GM12865 (cell line): ENCODE data around the gene EGFR.

ENCODE experiments used
- DNase-seq: peaks from one replicate; pipeline ENCODE4 v3.0.0; 2010; ENCODE audit warnings: low read depth
- H3K4me3 ChIP-seq: 2 replicates; pipeline ENCODE4 v1.5.1; 2011; ENCODE audit warnings: mild to moderate bottlenecking, low read depth, low read length, control low read depth
- TF ChIP-seq, protein P1 (sequence below): IDR thresholded peaks from 2 replicates; pipeline ENCODE4 v1.5.1; 2011; ENCODE audit warnings: low read length, control low read depth, low read depth, inconsistent platforms; ENCODE audit not compliant: insufficient read depth; ENCODE audit errors: missing control alignments

The EGFR gene

DNA sequence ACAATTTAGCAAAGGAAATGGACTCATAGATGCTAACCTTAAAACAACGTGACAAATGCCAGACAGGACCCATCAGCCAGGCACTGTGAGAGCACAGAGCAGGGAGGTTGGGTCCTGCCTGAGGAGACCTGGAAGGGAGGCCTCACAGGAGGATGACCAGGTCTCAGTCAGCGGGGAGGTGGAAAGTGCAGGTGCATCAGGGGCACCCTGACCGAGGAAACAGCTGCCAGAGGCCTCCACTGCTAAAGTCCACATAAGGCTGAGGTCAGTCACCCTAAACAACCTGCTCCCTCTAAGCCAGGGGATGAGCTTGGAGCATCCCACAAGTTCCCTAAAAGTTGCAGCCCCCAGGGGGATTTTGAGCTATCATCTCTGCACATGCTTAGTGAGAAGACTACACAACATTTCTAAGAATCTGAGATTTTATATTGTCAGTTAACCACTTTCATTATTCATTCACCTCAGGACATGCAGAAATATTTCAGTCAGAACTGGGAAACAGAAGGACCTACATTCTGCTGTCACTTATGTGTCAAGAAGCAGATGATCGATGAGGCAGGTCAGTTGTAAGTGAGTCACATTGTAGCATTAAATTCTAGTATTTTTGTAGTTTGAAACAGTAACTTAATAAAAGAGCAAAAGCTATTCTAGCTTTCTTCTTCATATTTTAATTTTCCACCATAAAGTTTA lies 188.8 kb downstream of the EGFR start:
- no peak overlapping the region for H3K4me3 ChIP-seq
- no peak for DNase-seq
- TF ChIP-seq, protein P1, sequence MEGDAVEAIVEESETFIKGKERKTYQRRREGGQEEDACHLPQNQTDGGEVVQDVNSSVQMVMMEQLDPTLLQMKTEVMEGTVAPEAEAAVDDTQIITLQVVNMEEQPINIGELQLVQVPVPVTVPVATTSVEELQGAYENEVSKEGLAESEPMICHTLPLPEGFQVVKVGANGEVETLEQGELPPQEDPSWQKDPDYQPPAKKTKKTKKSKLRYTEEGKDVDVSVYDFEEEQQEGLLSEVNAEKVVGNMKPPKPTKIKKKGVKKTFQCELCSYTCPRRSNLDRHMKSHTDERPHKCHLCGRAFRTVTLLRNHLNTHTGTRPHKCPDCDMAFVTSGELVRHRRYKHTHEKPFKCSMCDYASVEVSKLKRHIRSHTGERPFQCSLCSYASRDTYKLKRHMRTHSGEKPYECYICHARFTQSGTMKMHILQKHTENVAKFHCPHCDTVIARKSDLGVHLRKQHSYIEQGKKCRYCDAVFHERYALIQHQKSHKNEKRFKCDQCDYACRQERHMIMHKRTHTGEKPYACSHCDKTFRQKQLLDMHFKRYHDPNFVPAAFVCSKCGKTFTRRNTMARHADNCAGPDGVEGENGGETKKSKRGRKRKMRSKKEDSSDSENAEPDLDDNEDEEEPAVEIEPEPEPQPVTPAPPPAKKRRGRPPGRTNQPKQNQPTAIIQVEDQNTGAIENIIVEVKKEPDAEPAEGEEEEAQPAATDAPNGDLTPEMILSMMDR = no peak

DNA sequence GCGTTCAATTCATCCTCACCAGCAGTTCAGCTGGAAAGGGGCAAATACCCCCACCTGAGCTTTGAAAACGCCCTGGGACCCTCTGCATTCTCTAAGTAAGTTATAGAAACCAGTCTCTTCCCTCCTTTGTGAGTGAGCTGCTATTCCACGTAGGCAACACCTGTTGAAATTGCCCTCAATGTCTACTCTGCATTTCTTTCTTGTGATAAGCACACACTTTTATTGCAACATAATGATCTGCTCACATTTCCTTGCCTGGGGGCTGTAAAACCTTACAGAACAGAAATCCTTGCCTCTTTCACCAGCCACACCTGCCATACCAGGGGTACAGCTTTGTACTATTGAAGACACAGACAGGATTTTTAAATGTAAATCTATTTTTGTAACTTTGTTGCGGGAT lies 190.5 kb downstream of the EGFR start:
- DNase-seq = no peak
- no peak overlapping the region for H3K4me3 ChIP-seq
- TF ChIP-seq, protein P1 = no peak

DNA sequence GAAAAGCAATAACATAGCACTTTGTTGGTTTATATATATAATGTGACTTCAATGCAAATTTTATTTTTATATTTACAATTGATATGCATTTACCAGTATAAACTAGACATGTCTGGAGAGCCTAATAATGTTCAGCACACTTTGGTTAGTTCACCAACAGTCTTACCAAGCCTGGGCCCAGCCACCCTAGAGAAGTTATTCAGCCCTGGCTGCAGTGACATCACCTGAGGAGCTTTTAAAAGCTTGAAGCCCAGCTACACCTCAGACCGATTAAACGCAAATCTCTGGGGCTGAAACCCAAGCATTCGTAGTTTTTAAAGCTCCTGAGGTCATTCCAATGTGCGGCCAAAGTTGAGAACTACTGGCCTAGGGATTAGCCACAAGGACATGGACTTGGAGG lies 191.4 kb downstream of the EGFR start:
- no peak for DNase-seq
- TF ChIP-seq, protein P1 = no peak
- H3K4me3 ChIP-seq = no peak overlapping the region

DNA sequence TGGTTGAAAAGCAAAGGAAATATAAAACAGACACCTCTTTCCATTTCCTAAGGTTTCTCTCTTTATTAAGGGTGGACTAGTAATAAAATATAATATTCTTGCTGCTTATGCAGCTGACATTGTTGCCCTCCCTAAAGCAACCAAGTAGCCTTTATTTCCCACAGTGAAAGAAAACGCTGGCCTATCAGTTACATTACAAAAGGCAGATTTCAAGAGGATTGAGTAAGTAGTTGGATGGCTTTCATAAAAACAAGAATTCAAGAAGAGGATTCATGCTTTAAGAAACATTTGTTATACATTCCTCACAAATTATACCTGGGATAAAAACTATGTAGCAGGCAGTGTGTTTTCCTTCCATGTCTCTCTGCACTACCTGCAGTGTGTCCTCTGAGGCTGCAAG lies 191.9 kb downstream of the EGFR start:
- TF ChIP-seq, protein P1 = no peak
- no peak for DNase-seq
- H3K4me3 ChIP-seq = no peak overlapping the region

DNA sequence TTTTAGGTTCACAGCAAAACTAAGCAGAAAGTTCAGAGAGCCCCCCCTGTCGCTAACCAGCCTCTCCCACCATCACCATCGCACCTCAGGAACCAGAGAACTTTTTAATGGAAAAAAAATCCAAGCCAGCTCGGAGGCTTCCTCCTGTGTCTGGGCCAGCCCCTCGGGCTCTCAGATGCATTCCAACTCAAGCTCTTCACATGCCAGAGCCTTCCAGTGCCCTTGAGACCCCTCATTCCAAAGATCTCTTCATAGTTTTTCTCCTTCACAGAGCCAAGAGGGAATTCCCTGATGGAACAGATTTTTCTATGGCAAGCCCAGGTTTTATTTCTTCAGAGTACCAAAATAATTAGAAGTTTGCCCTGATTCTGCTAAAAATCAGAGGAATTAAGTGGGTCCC lies 192.9 kb downstream of the EGFR start:
- no peak overlapping the region for H3K4me3 ChIP-seq
- no peak for DNase-seq
- TF ChIP-seq, protein P1 = no peak

DNA sequence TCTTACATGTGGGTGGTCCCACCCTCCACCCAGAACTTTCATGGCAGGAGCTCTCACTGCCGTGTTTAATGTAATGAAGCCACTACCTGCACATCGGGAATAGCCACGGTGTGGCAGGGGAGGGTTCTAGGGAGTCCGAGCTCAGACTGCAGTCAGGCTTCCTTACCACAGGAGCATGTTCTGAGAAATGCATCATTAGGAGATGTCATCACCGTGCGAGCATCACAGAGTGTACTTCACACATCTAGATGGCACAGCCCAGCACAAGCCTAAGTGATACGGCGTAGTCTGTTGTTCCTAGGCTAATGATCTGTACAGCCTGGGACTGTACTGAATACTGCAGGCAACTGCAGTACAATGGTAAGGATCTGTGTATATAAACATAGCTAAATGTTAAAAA lies 193.4 kb downstream of the EGFR start:
- no peak overlapping the region for H3K4me3 ChIP-seq
- TF ChIP-seq, protein P1 = no peak
- no peak for DNase-seq

DNA sequence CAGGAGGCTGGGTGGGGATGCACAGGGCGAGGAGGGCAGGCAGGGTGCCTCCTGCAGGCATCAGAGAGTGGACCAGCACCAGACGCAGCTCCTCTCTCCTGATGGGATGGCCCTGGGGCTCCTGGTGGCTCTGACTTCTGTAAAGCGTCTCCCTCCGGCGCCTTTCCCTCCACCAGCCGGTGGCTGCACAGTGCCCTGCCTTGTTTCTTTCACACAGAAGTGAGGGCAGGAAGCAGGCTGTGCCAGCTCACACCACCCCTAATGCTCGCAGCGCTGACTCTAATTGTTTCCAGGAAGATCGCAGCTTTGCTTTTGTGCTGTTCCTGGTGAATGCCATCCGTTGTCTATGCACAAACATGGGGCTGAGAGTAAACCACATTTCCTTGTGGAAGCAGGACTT lies 194.0 kb downstream of the EGFR start:
- DNase-seq = no peak
- no peak overlapping the region for H3K4me3 ChIP-seq
- TF ChIP-seq, protein P1 = no peak
